ENCODE measurements around the gene CAMK4. TPM values are rescaled to one million over a fixed set of nuclear protein-coding genes. Genes with fewer than 3 reads are reported as not detected.

CAMK4 gene
- total and polyA plus RNA-seq, 9 donors, result 4.6 to 7.5 (median 6.3) TPM

DNA sequence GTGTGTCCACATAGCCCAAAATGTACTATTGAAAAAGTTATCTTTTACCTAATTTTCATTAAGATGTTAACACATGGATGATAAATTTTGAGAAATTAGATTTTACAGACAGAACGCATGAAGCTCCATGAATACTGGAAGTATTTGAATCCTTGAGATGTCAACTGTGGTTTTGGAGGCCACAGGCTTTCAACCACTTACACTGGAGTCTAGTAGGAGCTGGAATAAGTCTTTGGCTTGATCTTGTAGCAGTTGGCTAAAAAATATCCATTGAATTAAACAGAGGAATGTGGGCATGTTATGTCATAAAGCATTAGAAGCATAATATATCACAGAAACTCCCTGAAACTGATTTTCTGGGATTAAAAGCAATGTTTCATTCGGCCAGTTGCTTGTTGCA is 52.9 kb downstream of the CAMK4 start:
- H3K9me3 ChIP-seq (replicated peaks; ENCODE audit: control insufficient read depth, low read depth, low read length), result no peaks in the 10 kb centered on the region
- DNase-seq, result peak; percentile 26
- H3K4me1 ChIP-seq (ENCODE audit: control insufficient read depth, insufficient read depth, low read length), result peaks cover 6% of the 10 kb centered on the region
- no CpG with 5 or more reads among the region's 2 CpGs for WGBS (ENCODE audit: insufficient coverage)
- no peaks in the 10 kb centered on the region for H3K27me3 ChIP-seq (ENCODE audit: control insufficient read depth, insufficient read depth, low read length)
- no peak overlapping the region for H3K27ac ChIP-seq (ENCODE audit: low read length)
- no peaks in the 10 kb centered on the region for H3K36me3 ChIP-seq (ENCODE audit: control insufficient read depth, insufficient read depth, low read length)
- no peak overlapping the region for H3K4me3 ChIP-seq (ENCODE audit: low read length)

DNA sequence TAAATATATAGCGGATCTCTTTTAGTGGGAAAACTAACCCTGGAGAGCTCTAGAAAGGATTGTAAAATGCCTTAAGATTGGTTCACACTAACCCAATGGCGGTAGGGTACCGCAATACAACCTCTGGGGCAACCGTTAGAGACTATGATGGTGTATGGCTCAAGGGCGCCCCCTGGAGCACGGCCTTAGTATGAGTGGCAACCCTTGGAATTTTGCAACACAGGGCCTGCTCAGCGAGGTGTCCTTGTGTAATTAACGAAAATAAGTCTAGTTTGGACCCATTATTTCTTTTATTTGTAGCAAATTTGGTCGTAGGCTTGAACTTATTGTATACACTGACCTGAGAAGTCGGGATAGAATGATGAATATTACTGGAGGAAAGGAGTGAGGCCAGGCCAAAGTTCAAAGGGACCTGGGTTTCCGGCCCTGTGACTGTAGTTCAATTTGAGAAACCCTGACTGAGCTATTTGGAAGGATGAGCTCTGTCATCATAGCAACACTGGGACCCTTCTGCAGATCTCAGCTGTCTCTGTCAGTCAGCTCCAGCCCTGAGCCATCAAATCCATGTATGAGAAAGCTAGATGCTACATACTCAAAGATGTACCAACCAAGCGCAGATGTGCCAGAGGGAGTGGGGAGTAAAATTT is 54.8 kb downstream of the CAMK4 start:
- WGBS (ENCODE audit: insufficient coverage), result 28% methylated on average over 9 of the region's 12 CpGs
- H3K27ac ChIP-seq (ENCODE audit: low read length), result no peak overlapping the region
- H3K36me3 ChIP-seq (ENCODE audit: control insufficient read depth, insufficient read depth, low read length), result no peaks in the 10 kb centered on the region
- peak; percentile 76 for DNase-seq
- no peak overlapping the region for H3K4me3 ChIP-seq (ENCODE audit: low read length)
- no peaks in the 10 kb centered on the region for H3K9me3 ChIP-seq (replicated peaks; ENCODE audit: control insufficient read depth, low read depth, low read length)
- no peaks in the 10 kb centered on the region for H3K27me3 ChIP-seq (ENCODE audit: control insufficient read depth, insufficient read depth, low read length)
- peaks cover 6% of the 10 kb centered on the region for H3K4me1 ChIP-seq (ENCODE audit: control insufficient read depth, insufficient read depth, low read length)

DNA sequence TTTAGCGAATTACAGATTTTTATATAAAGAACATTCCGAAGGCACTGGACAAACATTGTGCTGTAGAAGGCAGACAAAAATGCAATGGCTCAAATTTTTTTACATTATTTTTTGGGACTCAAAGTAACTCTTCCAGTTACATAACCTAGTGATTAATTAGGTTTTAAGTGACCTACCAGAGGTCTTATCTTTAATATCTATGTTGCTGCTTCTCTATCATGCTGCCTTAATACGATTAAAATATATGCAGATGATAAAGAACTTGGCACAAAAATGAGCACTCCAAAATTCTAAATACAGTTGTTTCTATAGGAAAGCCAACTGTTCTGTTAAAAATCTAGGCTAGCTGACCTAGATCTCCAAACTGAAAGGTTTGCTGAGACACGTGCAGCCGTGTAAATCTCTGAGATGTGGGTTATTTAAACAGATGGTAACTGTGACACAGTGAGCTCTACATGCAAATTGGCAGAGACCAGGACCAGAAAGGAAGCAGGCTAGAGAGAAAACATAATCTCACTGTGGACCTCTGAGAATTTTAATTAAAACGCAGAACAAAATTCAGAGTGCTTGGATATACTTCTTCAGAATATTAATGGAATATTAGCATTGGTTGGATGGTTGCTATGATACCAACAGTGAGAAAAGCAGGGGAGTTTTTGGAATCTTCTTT is 56.2 kb downstream of the CAMK4 start:
- Histone ChIP-seq H3K9me3 (replicated peaks; ENCODE audit: control insufficient read depth, low read depth, low read length) (no peaks in the 10 kb centered on the region), H3K36me3 (ENCODE audit: control insufficient read depth, insufficient read depth, low read length) (no peaks in the 10 kb centered on the region), H3K4me1 (ENCODE audit: control insufficient read depth, insufficient read depth, low read length) (peaks cover 6% of the 10 kb centered on the region), H3K27ac (ENCODE audit: low read length) (peak overlapping the region; percentile 66), H3K27me3 (ENCODE audit: control insufficient read depth, insufficient read depth, low read length) (no peaks in the 10 kb centered on the region), H3K4me3 (ENCODE audit: low read length) (no peak overlapping the region)
- peak; percentile 89 for DNase-seq
- WGBS (ENCODE audit: insufficient coverage), result 20% methylated on average over 1 of the region's 6 CpGs

DNA sequence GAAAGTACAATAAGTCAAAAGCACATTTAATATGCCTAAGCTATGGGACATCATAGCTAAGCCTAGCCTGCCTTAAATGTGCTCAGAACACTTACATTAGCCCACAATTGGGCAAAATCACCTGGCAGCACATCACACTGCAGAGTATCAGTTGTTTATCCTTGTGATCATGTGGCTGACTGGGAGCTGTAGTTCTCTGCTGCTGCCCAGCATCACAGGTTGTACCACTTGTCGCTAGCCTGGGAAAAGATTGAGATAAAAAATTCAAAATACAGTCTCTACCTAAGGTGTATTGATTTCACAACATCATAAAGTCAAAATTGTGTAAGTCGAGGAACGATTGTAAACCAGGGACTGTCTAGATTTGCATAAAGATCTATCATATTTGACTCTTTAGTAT is 58.6 kb downstream of the CAMK4 start:
- H3K9me3 ChIP-seq (replicated peaks; ENCODE audit: control insufficient read depth, low read depth, low read length), result no peaks in the 10 kb centered on the region
- DNase-seq, result no peak
- H3K4me1 ChIP-seq (ENCODE audit: control insufficient read depth, insufficient read depth, low read length), result peaks cover 6% of the 10 kb centered on the region
- no peak overlapping the region for H3K4me3 ChIP-seq (ENCODE audit: low read length)
- no peak overlapping the region for H3K27ac ChIP-seq (ENCODE audit: low read length)
- no peaks in the 10 kb centered on the region for H3K36me3 ChIP-seq (ENCODE audit: control insufficient read depth, insufficient read depth, low read length)
- no peaks in the 10 kb centered on the region for H3K27me3 ChIP-seq (ENCODE audit: control insufficient read depth, insufficient read depth, low read length)
- no CpG with 5 or more reads among the region's 3 CpGs for WGBS (ENCODE audit: insufficient coverage)

DNA sequence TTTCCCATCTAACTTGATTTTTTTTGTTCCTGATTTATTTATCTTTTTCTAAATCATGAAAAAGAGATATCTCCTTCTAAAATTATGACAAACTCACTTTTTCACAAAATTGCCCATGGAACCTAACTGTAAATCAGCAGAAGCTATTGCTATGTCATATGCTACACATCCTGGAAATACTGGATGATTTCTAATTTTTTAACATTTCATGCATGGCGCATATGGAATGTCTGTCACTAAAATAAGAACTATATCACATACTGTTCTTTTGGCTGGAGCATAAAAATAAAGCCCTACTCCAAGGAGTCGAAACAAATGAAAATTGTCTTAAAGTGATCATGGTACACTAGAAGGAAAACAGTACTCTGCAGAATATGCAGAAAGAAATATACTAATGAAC is 60.6 kb downstream of the CAMK4 start:
- no peak for DNase-seq
- WGBS (ENCODE audit: insufficient coverage), result no CpG with 5 or more reads among the region's 2 CpGs
- Histone ChIP-seq H3K36me3 (ENCODE audit: control insufficient read depth, insufficient read depth, low read length) (no peaks in the 10 kb centered on the region), H3K9me3 (replicated peaks; ENCODE audit: control insufficient read depth, low read depth, low read length) (no peaks in the 10 kb centered on the region), H3K27ac (ENCODE audit: low read length) (no peak overlapping the region), H3K4me1 (ENCODE audit: control insufficient read depth, insufficient read depth, low read length) (peaks cover 4% of the 10 kb centered on the region), H3K4me3 (ENCODE audit: low read length) (no peak overlapping the region), H3K27me3 (ENCODE audit: control insufficient read depth, insufficient read depth, low read length) (no peaks in the 10 kb centered on the region)

DNA sequence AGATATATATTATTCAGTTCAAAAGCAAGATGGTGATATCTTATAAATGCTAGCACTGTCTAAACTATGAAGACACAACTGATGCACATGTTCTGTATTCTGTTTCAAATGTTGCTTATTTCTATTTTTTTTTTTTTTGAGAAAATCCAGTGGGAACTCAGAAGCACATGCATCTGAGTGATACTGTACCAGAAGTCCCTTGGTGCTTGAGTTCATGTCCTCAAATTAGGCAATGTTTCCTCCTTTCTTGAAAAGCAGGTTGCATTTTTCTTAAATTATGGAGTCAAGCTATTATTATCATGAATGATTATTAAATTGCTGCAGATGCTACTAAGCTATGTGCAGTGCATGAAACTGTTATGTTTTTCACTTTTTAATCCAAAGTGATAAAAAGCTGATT is 70.4 kb downstream of the CAMK4 start:
- Histone ChIP-seq H3K27me3 (ENCODE audit: control insufficient read depth, insufficient read depth, low read length) (no peaks in the 10 kb centered on the region), H3K4me1 (ENCODE audit: control insufficient read depth, insufficient read depth, low read length) (no peaks in the 10 kb centered on the region), H3K36me3 (ENCODE audit: control insufficient read depth, insufficient read depth, low read length) (no peaks in the 10 kb centered on the region), H3K4me3 (ENCODE audit: low read length) (no peak overlapping the region), H3K27ac (ENCODE audit: low read length) (no peak overlapping the region), H3K9me3 (replicated peaks; ENCODE audit: control insufficient read depth, low read depth, low read length) (no peaks in the 10 kb centered on the region)
- DNase-seq, result peak; percentile 78

DNA sequence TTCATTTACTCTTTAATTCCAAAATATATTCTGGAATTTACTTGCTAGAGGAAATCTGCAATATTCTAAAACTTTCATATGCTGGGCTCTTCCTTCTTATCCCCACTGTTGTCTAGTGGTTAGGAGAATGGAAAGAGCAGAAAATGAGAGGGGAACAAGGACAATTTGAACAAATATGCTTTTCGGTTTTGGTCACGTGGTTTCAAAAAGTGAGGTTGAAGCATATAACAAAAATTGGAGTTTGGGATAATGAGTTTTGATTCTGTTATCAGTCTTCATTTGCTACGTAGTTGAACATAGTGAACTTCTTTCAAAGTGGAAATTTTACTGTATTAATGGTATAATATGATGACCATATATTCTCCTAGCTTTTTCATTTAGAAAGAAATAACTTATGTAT is 71.5 kb downstream of the CAMK4 start:
- Histone ChIP-seq H3K4me3 (ENCODE audit: low read length) (no peak overlapping the region), H3K36me3 (ENCODE audit: control insufficient read depth, insufficient read depth, low read length) (no peaks in the 10 kb centered on the region), H3K27ac (ENCODE audit: low read length) (no peak overlapping the region), H3K27me3 (ENCODE audit: control insufficient read depth, insufficient read depth, low read length) (no peaks in the 10 kb centered on the region), H3K9me3 (replicated peaks; ENCODE audit: control insufficient read depth, low read depth, low read length) (no peaks in the 10 kb centered on the region), H3K4me1 (ENCODE audit: control insufficient read depth, insufficient read depth, low read length) (no peaks in the 10 kb centered on the region)
- WGBS (ENCODE audit: insufficient coverage), result no CpG with 5 or more reads among the region's 3 CpGs
- DNase-seq, result no peak

DNA sequence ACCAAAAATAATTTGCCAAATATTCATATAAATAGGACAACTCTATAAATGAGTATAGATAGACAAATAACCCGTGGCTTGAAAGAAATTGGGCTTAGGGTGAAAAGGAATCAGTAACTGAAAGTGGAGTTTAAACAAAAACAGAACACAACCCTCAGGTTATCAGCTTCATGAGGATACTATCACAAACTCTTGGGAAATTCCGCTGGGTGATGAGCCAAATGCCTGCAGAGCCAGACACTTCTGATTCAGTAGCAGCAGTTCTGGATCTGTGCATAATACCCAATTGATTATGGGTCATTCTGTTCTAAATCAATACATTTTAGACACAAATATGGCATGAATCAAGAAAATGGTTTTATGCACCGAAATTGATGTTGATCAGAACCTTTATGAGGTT is 72.4 kb downstream of the CAMK4 start:
- Histone ChIP-seq H3K27me3 (ENCODE audit: control insufficient read depth, insufficient read depth, low read length) (no peaks in the 10 kb centered on the region), H3K9me3 (replicated peaks; ENCODE audit: control insufficient read depth, low read depth, low read length) (no peaks in the 10 kb centered on the region), H3K27ac (ENCODE audit: low read length) (no peak overlapping the region), H3K36me3 (ENCODE audit: control insufficient read depth, insufficient read depth, low read length) (no peaks in the 10 kb centered on the region), H3K4me1 (ENCODE audit: control insufficient read depth, insufficient read depth, low read length) (no peaks in the 10 kb centered on the region), H3K4me3 (ENCODE audit: low read length) (no peak overlapping the region)
- no peak for DNase-seq
- WGBS (ENCODE audit: insufficient coverage), result no CpG with 5 or more reads among the region's 3 CpGs

DNA sequence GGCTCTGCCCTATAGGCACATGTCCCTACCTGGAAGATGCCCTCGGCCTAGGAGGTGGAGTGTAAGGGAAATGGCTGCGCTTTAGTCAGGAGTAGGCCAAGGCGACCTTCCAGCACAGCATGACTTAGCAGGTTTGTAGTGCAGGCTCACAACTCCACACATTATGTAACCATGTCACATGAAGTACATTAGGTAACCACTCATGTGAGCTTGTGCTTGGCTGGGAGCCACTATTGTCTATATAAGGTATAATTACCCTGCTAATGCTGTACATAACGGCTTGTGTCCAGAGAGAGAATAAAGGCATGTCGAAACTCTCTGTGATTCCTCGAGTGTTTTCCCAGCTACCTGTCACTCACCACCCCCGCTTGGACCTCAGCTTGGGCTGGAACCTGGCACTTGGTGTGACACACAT is 74.9 kb downstream of the CAMK4 start:
- no peak for DNase-seq
- no peaks in the 10 kb centered on the region for H3K9me3 ChIP-seq (replicated peaks; ENCODE audit: control insufficient read depth, low read depth, low read length)
- WGBS (ENCODE audit: insufficient coverage), result 95% methylated on average over 6 of the region's 7 CpGs
- H3K27me3 ChIP-seq (ENCODE audit: control insufficient read depth, insufficient read depth, low read length), result no peaks in the 10 kb centered on the region
- H3K4me3 ChIP-seq (ENCODE audit: low read length), result no peak overlapping the region
- H3K36me3 ChIP-seq (ENCODE audit: control insufficient read depth, insufficient read depth, low read length), result no peaks in the 10 kb centered on the region
- H3K27ac ChIP-seq (ENCODE audit: low read length), result no peak overlapping the region
- H3K4me1 ChIP-seq (ENCODE audit: control insufficient read depth, insufficient read depth, low read length), result no peaks in the 10 kb centered on the region

DNA sequence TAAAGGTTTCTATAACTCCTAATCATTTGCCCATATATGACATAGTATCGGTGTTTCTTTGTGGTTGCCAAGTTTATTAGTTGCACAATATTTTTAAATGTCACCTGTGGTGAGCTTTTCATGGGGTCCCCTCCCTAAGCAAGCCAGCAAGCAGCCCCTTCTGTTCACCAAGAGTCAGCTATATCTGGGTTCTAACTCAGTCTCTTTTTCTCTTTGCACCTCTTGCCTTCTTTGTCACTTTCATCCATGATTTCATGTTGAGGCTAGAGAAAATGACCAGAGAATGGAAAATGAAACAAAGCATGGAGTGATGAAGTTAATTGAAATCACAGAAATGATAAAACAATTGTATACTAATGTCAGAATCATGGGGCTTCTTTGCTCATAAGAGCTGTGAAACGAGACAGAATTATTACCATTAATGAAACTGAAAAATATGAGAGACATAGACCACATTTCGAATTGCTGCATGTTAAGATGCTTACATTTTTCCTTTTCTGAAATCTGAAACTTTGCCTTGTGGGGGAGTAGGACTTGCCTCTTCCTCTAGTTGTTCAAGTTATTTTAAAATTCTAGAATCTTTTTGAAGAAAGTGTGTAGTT is 75.7 kb downstream of the CAMK4 start:
- H3K9me3 ChIP-seq (replicated peaks; ENCODE audit: control insufficient read depth, low read depth, low read length), result no peaks in the 10 kb centered on the region
- no peak overlapping the region for H3K27ac ChIP-seq (ENCODE audit: low read length)
- no peaks in the 10 kb centered on the region for H3K27me3 ChIP-seq (ENCODE audit: control insufficient read depth, insufficient read depth, low read length)
- H3K4me1 ChIP-seq (ENCODE audit: control insufficient read depth, insufficient read depth, low read length), result no peaks in the 10 kb centered on the region
- no peaks in the 10 kb centered on the region for H3K36me3 ChIP-seq (ENCODE audit: control insufficient read depth, insufficient read depth, low read length)
- H3K4me3 ChIP-seq (ENCODE audit: low read length), result no peak overlapping the region
- WGBS (ENCODE audit: insufficient coverage), result no CpG with 5 or more reads among the region's 3 CpGs
- no peak for DNase-seq

Data from muscle of leg (tissue), 11 donors.